Measurements from ENCODE around the gene PDZD4. TPM values are rescaled to one million over a fixed set of nuclear protein-coding genes. Genes with fewer than 3 reads are reported as not detected.

PDZD4 gene
- total and polyA plus RNA-seq, 5 donors: 3.6 to 6.9 (median 4.7) TPM

GRCh38 chrX:153866302-153867019 lies 36.1 kb upstream of the PDZD4 start:
- no peak overlapping the region for H3K27ac ChIP-seq (ENCODE audit: low read length)
- H3K27me3 ChIP-seq (ENCODE audit: control insufficient read depth, insufficient read depth): no peaks in the 10 kb centered on the region
- no peaks in the 10 kb centered on the region for H3K4me1 ChIP-seq (ENCODE audit: control insufficient read depth, insufficient read depth, low read length)
- intact Hi-C loops (cut with DNase I): no loop called here
- H3K4me3 ChIP-seq (ENCODE audit: low read length): no peak overlapping the region
- WGBS: 77% methylated on average over 22 of the region's 22 CpGs
- H3K9me3 ChIP-seq (ENCODE audit: control insufficient read depth, low read length): no peaks in the 10 kb centered on the region
- DNase-seq (no peak), ATAC-seq (no peak)

- WGBS: 93% methylated on average over 9 of the region's 9 CpGs
- no peak for ATAC-seq
- H3K4me3 ChIP-seq (ENCODE audit: low read length): no peak overlapping the region
- no peaks in the 10 kb centered on the region for H3K9me3 ChIP-seq (ENCODE audit: control insufficient read depth, low read length)
- intact Hi-C loops (cut with DNase I): no loop called here
- DNase-seq: no peak
- H3K4me1 ChIP-seq (ENCODE audit: control insufficient read depth, insufficient read depth, low read length): no peaks in the 10 kb centered on the region
- no peaks in the 10 kb centered on the region for H3K27me3 ChIP-seq (ENCODE audit: control insufficient read depth, insufficient read depth)
- no peak overlapping the region for H3K27ac ChIP-seq (ENCODE audit: low read length)
Observed at GRCh38 chrX:153865685-153866084, 35.3 kb upstream of the PDZD4 start.

- WGBS: 95% methylated on average over 11 of the region's 11 CpGs
- Histone ChIP-seq H3K27me3 (ENCODE audit: control insufficient read depth, insufficient read depth) (no peaks in the 10 kb centered on the region), H3K4me3 (ENCODE audit: low read length) (no peak overlapping the region), H3K4me1 (ENCODE audit: control insufficient read depth, insufficient read depth, low read length) (no peaks in the 10 kb centered on the region), H3K9me3 (ENCODE audit: control insufficient read depth, low read length) (no peaks in the 10 kb centered on the region), H3K27ac (ENCODE audit: low read length) (no peak overlapping the region)
- ATAC-seq (no peak), DNase-seq (no peak)
- intact Hi-C loops (cut with DNase I): no loop called here
Observed at GRCh38 chrX:153865321-153865580, 34.9 kb upstream of the PDZD4 start.

- ATAC-seq (no peak), DNase-seq (no peak)
- no peaks in the 10 kb centered on the region for H3K27me3 ChIP-seq (ENCODE audit: control insufficient read depth, insufficient read depth)
- intact Hi-C loops (cut with DNase I): no loop called here
- 79% methylated on average over 30 of the region's 30 CpGs for WGBS
- no peak overlapping the region for H3K27ac ChIP-seq (ENCODE audit: low read length)
- no peaks in the 10 kb centered on the region for H3K4me1 ChIP-seq (ENCODE audit: control insufficient read depth, insufficient read depth, low read length)
- H3K9me3 ChIP-seq (ENCODE audit: control insufficient read depth, low read length): no peaks in the 10 kb centered on the region
- no peak overlapping the region for H3K4me3 ChIP-seq (ENCODE audit: low read length)
Observed at GRCh38 chrX:153864561-153865320, 34.4 kb upstream of the PDZD4 start.

- H3K27ac ChIP-seq (ENCODE audit: low read length): no peak overlapping the region
- no peaks in the 10 kb centered on the region for H3K9me3 ChIP-seq (ENCODE audit: control insufficient read depth, low read length)
- WGBS: 88% methylated on average over 10 of the region's 10 CpGs
- H3K4me3 ChIP-seq (ENCODE audit: low read length): no peak overlapping the region
- DNase-seq: no peak
- H3K27me3 ChIP-seq (ENCODE audit: control insufficient read depth, insufficient read depth): no peaks in the 10 kb centered on the region
- ATAC-seq: no peak
- H3K4me1 ChIP-seq (ENCODE audit: control insufficient read depth, insufficient read depth, low read length): no peaks in the 10 kb centered on the region
- intact Hi-C loops (cut with DNase I): no loop called here
Observed at GRCh38 chrX:153864101-153864500, 33.8 kb upstream of the PDZD4 start.

GRCh38 chrX:153863251-153863991 lies 33.1 kb upstream of the PDZD4 start:
- Histone ChIP-seq H3K27ac (ENCODE audit: low read length) (no peak overlapping the region), H3K4me3 (ENCODE audit: low read length) (no peak overlapping the region), H3K27me3 (ENCODE audit: control insufficient read depth, insufficient read depth) (no peaks in the 10 kb centered on the region), H3K9me3 (ENCODE audit: control insufficient read depth, low read length) (no peaks in the 10 kb centered on the region), H3K4me1 (ENCODE audit: control insufficient read depth, insufficient read depth, low read length) (no peaks in the 10 kb centered on the region)
- intact Hi-C loops (cut with DNase I): no loop called here
- WGBS: 79% methylated on average over 28 of the region's 28 CpGs
- ATAC-seq (no peak), DNase-seq (no peak)

- Histone ChIP-seq H3K4me1 (ENCODE audit: control insufficient read depth, insufficient read depth, low read length) (no peaks in the 10 kb centered on the region), H3K4me3 (ENCODE audit: low read length) (no peak overlapping the region), H3K27ac (ENCODE audit: low read length) (no peak overlapping the region), H3K27me3 (ENCODE audit: control insufficient read depth, insufficient read depth) (no peaks in the 10 kb centered on the region), H3K9me3 (ENCODE audit: control insufficient read depth, low read length) (no peaks in the 10 kb centered on the region)
- intact Hi-C loops (cut with DNase I): no loop called here
- ATAC-seq: no peak
- WGBS: 57% methylated on average over 22 of the region's 22 CpGs
- DNase-seq: no peak
Observed at GRCh38 chrX:153862369-153863250, 32.3 kb upstream of the PDZD4 start.

GRCh38 chrX:153861733-153862310 lies 31.5 kb upstream of the PDZD4 start:
- no peak overlapping the region for H3K27ac ChIP-seq (ENCODE audit: low read length)
- no peaks in the 10 kb centered on the region for H3K4me1 ChIP-seq (ENCODE audit: control insufficient read depth, insufficient read depth, low read length)
- H3K4me3 ChIP-seq (ENCODE audit: low read length): no peak overlapping the region
- no peaks in the 10 kb centered on the region for H3K27me3 ChIP-seq (ENCODE audit: control insufficient read depth, insufficient read depth)
- ATAC-seq (no peak), DNase-seq (no peak)
- intact Hi-C loops (cut with DNase I): no loop called here
- 74% methylated on average over 21 of the region's 21 CpGs for WGBS
- no peaks in the 10 kb centered on the region for H3K9me3 ChIP-seq (ENCODE audit: control insufficient read depth, low read length)

GRCh38 chrX:153861151-153861550 lies 30.8 kb upstream of the PDZD4 start:
- no peak for DNase-seq
- ATAC-seq: no peak
- H3K27me3 ChIP-seq (ENCODE audit: control insufficient read depth, insufficient read depth): no peaks in the 10 kb centered on the region
- H3K9me3 ChIP-seq (ENCODE audit: control insufficient read depth, low read length): no peaks in the 10 kb centered on the region
- no peak overlapping the region for H3K27ac ChIP-seq (ENCODE audit: low read length)
- H3K4me1 ChIP-seq (ENCODE audit: control insufficient read depth, insufficient read depth, low read length): no peaks in the 10 kb centered on the region
- H3K4me3 ChIP-seq (ENCODE audit: low read length): no peak overlapping the region
- intact Hi-C loops (cut with DNase I): no loop called here
- WGBS: 74% methylated on average over 10 of the region's 10 CpGs

GRCh38 chrX:153857348-153857903 lies 27.1 kb upstream of the PDZD4 start:
- Histone ChIP-seq H3K4me3 (ENCODE audit: low read length) (no peak overlapping the region), H3K9me3 (ENCODE audit: control insufficient read depth, low read length) (no peaks in the 10 kb centered on the region), H3K27ac (ENCODE audit: low read length) (no peak overlapping the region), H3K27me3 (ENCODE audit: control insufficient read depth, insufficient read depth) (no peaks in the 10 kb centered on the region), H3K4me1 (ENCODE audit: control insufficient read depth, insufficient read depth, low read length) (no peaks in the 10 kb centered on the region)
- no peak for DNase-seq
- 81% methylated on average over 2 of the region's 2 CpGs for WGBS
- intact Hi-C loops (cut with DNase I): no loop called here
- no peak for ATAC-seq

Measured in right cardiac atrium (tissue), 5 donors.